Stimulated activated CD4-positive, alpha-beta T cell treated with anti-CD3 and anti-CD28 coated beads, Interleukin-1b, Interleukin-23, amount 100 ng/mL, for 1 hour (primary cell): ENCODE measurements around the gene RASGRF1.

Experiments
- DNase-seq, 2 donors: peaks; one replicate each; pipeline ENCODE4 v3.0.0-alpha.2; 2020; ENCODE audit warnings: low read depth in 2 of 2

The RASGRF1 gene

GRCh38 chr15:79094611-79095021 is 4.0 kb upstream of the RASGRF1 start:
- DNase-seq = no peak

- DNase-seq = no peak
These were observed 2.9 kb upstream of the RASGRF1 start for GRCh38 chr15:79093352-79093935.

- DNase-seq = no peak
These were observed 1.8 kb upstream of the RASGRF1 start for GRCh38 chr15:79092382-79092781.

GRCh38 chr15:79091204-79091867 is 756 bp upstream of the RASGRF1 start:
- no peak for DNase-seq

GRCh38 chr15:79089890-79090486 is 592 bp downstream of the RASGRF1 start:
- DNase-seq = no peak

GRCh38 chr15:79089331-79089889 is 1.2 kb downstream of the RASGRF1 start:
- DNase-seq = no peak

- no peak for DNase-seq
These were observed 2.0 kb downstream of the RASGRF1 start for GRCh38 chr15:79088426-79089205.

GRCh38 chr15:79086814-79087213 is 3.8 kb downstream of the RASGRF1 start:
- no peak for DNase-seq

GRCh38 chr15:79084308-79084968 is 6.1 kb downstream of the RASGRF1 start:
- DNase-seq = no peak

GRCh38 chr15:79083154-79083553 is 7.4 kb downstream of the RASGRF1 start:
- no peak for DNase-seq

GRCh38 chr15:79082363-79083070 is 8.1 kb downstream of the RASGRF1 start:
- DNase-seq = no peak

- DNase-seq = no peak
These were observed 11.7 kb downstream of the RASGRF1 start for GRCh38 chr15:79078763-79079410.

- no peak for DNase-seq
These were observed 12.6 kb downstream of the RASGRF1 start for GRCh38 chr15:79078003-79078402.

GRCh38 chr15:79076661-79077060 is 13.9 kb downstream of the RASGRF1 start:
- no peak for DNase-seq

- DNase-seq = no peak
These were observed 15.3 kb downstream of the RASGRF1 start for GRCh38 chr15:79075256-79075655.

- no peak for DNase-seq
These were observed 17.2 kb downstream of the RASGRF1 start for GRCh38 chr15:79073336-79073735.

- no peak for DNase-seq
These were observed 18.7 kb downstream of the RASGRF1 start for GRCh38 chr15:79071901-79072300.

- DNase-seq = no peak
These were observed 21.8 kb downstream of the RASGRF1 start for GRCh38 chr15:79068790-79069189.

- DNase-seq = no peak
These were observed 22.6 kb downstream of the RASGRF1 start for GRCh38 chr15:79067969-79068368.

GRCh38 chr15:79067072-79067833 is 23.3 kb downstream of the RASGRF1 start:
- DNase-seq = no peak
